ENCODE measurements around the gene HOXD10. TPM values are rescaled to one million over a fixed set of nuclear protein-coding genes. Genes with fewer than 3 reads are reported as not detected.
A peak's percentile ranks its signal among the peaks of the same experiment; 100 is the strongest.

Gene HOXD10
- total RNA-seq, 2 donors from 2014 or later = 10.4 to 32.5 TPM

GRCh38 chr2:176092270-176093144 is 24.1 kb upstream of the HOXD10 start, which contains the start of gene HOXD13:
Gene HOXD13 (plus strand): TSS chr2:176092721. CDS start chr2:176092891, 170 bp downstream.
- H3K36me3 ChIP-seq = no peaks in the 10 kb centered on the region
- peaks cover 17% of the 10 kb centered on the region for H3K27me3 ChIP-seq (replicated peaks; ENCODE audit: insufficient read depth)
- no peaks in the 10 kb centered on the region for H3K4me1 ChIP-seq (replicated peaks)
- H3K27ac ChIP-seq = peak within 1 kb of the TSS; percentile 72 to 80
- WGBS = 1% methylated on average over 61 of the region's 95 CpGs
- H3K9me3 ChIP-seq = no peaks in the 10 kb centered on the region
- DNase-seq (ENCODE audit: low spot score) = peak; percentile 81
- peak in 1 of 4 experiments; percentile 4 for TF ChIP-seq CTCF (IDR thresholded peaks at IDR 0.05)
- TF ChIP-seq POLR2AphosphoS5 (IDR thresholded peaks at IDR 0.05) = peak; percentile 90
- peak; percentile 99 for TF ChIP-seq POLR2A (IDR thresholded peaks at IDR 0.05)
- peak within 1 kb of the TSS; percentile 42 to 43 for H3K4me3 ChIP-seq
- intact Hi-C loops (cut with DNase I) = loop anchor here (5.0 kb wide), 1 partner anchor 925 kb away; the partner anchor contains the start of gene ATF2

- intact Hi-C loops (cut with DNase I) = loop anchor here (5.0 kb wide), 1 partner anchor 926 kb away; the partner anchor contains the start of gene ATF2
- no peaks in the 10 kb centered on the region for H3K4me1 ChIP-seq (replicated peaks)
- 3% methylated on average over 31 of the region's 53 CpGs for WGBS
Observed at GRCh38 chr2:176093145-176093897, 23.3 kb upstream of the HOXD10 start.

GRCh38 chr2:176093898-176094249 is 22.7 kb upstream of the HOXD10 start:
- peak overlapping the region; percentile 42 to 43 for H3K4me3 ChIP-seq

More at GRCh38 chr2:176093145-176093897, 23.3 kb upstream of the HOXD10 start:
- H3K36me3 ChIP-seq = no peaks in the 10 kb centered on the region
- peak overlapping the region; percentile 42 to 43 for H3K4me3 ChIP-seq
- H3K27ac ChIP-seq = peak overlapping the region; percentile 72 to 80
- H3K27me3 ChIP-seq (replicated peaks; ENCODE audit: insufficient read depth) = peaks cover 15% of the 10 kb centered on the region
- H3K9me3 ChIP-seq = no peaks in the 10 kb centered on the region
- DNase-seq (ENCODE audit: low spot score) = no peak
- TF ChIP-seq POLR2A (IDR thresholded peaks at IDR 0.05) (no peak), POLR2AphosphoS5 (IDR thresholded peaks at IDR 0.05) (no peak), CTCF (IDR thresholded peaks at IDR 0.05) (peak in 2 of 4 experiments; percentile 3 to 15)

GRCh38 chr2:176094349-176094748 is 22.2 kb upstream of the HOXD10 start:
- Histone ChIP-seq H3K27me3 (replicated peaks; ENCODE audit: insufficient read depth) (peaks cover 18% of the 10 kb centered on the region), H3K36me3 (no peaks in the 10 kb centered on the region), H3K4me3 (peak overlapping the region; percentile 42 to 43), H3K9me3 (no peaks in the 10 kb centered on the region), H3K27ac (peak overlapping the region; percentile 85 to 86), H3K4me1 (replicated peaks) (no peaks in the 10 kb centered on the region)
- intact Hi-C loops (cut with DNase I) = loop anchor here (5.0 kb wide), 1 partner anchor 927 kb away; the partner anchor contains the start of gene ATF2
- 14% methylated on average over 12 of the region's 12 CpGs for WGBS
- no peak for TF ChIP-seq CTCF (IDR thresholded peaks at IDR 0.05)
- TF ChIP-seq POLR2A (IDR thresholded peaks at IDR 0.05) = no peak
- TF ChIP-seq POLR2AphosphoS5 (IDR thresholded peaks at IDR 0.05) = no peak
- DNase-seq (ENCODE audit: low spot score) = no peak

More at GRCh38 chr2:176093898-176094249, 22.7 kb upstream of the HOXD10 start:
- 17% methylated on average over 8 of the region's 8 CpGs for WGBS
- intact Hi-C loops (cut with DNase I) = loop anchor here (5.0 kb wide), 1 partner anchor 927 kb away; the partner anchor contains the start of gene ATF2
- Histone ChIP-seq H3K27ac (peak overlapping the region; percentile 72 to 80), H3K36me3 (no peaks in the 10 kb centered on the region), H3K27me3 (replicated peaks; ENCODE audit: insufficient read depth) (peaks cover 18% of the 10 kb centered on the region), H3K4me1 (replicated peaks) (no peaks in the 10 kb centered on the region), H3K9me3 (no peaks in the 10 kb centered on the region)
- DNase-seq (ENCODE audit: low spot score) = no peak
- TF ChIP-seq POLR2AphosphoS5 (IDR thresholded peaks at IDR 0.05) (no peak), CTCF (IDR thresholded peaks at IDR 0.05) (no peak), POLR2A (IDR thresholded peaks at IDR 0.05) (no peak)
